GM21825 (cell line): ENCODE results near the gene TTC12.

Experiments used
- ATAC-seq: cut with Tn5 transposase; IDR thresholded peaks from one replicate; pipeline ENCODE4 v1.9.1; 2021; ENCODE audit warnings: mild to moderate bottlenecking, moderate library complexity; ENCODE audit not compliant: unreplicated experiment

Gene TTC12

DNA sequence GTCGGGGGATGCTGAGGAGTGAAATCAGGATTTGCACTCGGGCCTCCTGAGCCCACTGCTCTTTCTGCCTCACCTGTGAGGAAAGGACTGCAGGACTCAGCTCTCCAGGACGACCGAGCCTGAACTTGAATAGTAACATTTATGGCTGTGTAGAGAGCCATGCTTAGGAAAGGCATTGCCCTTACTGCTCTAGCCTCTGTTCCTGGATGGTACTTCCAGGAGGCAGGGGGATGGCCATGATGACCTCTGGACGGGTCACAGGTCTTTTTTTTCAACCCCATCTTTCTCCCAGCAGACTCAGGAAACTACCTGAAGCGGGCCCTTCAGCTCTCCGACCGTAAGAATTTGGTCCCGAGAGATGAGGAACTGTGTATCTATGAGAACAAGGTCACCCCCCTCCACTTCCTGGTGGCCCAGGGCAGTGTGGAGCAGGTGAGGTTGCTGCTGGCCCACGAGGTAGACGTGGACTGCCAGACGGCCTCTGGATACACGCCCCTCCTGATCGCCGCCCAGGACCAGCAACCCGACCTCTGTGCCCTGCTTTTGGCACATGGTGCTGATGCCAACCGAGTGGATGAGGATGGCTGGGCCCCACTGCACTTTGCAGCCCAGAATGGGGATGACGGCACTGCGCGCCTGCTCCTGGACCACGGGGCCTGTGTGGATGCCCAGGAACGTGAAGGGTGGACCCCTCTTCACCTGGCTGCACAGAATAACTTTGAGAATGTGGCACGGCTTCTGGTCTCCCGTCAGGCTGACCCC is 84.5 kb downstream of the TTC12 start:
- no peak for ATAC-seq

DNA sequence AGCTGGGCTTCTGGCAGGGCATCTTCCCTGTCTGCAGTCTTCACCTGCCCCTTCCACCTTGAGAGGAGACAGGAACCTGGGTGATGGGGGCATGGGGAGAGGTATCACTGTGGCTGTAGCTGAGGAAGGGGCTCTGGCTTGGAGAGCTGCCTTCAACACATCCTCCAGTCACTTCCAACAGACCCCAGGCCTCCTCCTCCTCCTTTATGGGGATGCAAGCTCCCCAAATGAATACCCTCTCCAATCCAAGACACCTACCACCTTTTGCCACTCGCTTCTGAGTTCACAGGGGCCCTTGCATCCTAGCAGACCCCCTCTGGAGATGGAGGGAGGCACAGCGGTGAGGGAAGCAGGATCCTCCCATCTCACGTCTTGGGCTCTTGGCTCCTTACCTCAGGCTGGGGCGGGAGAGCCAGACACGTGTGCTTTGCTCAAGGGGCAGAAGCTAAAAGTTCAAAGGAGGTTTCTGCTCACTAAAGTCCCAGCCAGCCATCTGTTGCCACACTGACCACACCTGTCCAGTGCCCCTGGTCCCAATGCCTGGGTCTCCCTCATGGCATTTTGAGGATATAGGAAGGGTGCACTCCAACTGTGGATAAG is 86.3 kb downstream of the TTC12 start:
- no peak for ATAC-seq

DNA sequence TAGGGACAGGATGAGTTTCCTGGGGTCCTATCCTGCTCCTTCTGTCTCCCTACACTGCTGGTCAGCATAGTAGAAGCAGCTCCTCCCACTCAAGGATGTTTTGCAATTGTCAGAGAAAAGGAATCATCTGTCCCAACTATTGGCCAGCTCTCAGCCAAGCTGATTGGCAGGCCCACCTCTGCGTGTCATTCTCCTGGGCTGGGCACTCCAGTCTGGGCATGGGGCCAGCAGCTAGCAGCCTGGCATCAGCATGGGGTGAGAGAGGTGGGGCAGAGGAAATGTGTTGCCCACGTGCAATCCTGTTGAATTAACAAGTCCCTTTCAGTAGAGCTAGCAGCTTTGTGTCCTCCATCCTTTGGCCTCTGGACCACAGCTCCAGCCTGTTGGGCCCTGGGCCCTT is 87.3 kb downstream of the TTC12 start:
- ATAC-seq, result no peak

DNA sequence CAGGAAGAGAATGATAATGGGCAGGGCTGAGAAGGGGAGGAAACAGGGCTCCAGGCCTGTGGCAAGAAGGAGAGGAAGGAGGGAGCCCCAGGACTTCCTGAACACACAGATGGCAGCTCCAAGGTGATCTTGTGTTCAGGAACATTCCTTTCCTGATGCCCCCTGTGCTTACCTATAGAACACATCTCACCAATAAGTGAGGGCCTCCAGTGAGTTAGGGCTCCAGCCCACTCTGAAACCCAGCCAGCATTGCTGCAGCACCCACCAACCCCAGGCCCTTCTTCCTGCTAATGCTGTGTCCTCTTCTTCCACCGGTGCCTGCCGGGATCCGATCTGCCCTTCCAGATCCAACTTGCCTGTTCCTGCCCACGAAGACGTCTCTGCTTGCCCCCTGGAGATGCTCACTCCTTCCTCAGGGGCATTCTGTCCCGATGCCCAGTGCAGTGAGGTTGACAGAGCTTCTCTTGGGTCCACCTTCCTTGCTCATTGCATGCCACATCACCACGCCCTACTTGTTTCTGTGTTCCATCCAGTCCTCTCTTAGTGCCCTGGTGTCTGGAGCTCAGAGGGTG is 90.6 kb downstream of the TTC12 start:
- no peak for ATAC-seq

DNA sequence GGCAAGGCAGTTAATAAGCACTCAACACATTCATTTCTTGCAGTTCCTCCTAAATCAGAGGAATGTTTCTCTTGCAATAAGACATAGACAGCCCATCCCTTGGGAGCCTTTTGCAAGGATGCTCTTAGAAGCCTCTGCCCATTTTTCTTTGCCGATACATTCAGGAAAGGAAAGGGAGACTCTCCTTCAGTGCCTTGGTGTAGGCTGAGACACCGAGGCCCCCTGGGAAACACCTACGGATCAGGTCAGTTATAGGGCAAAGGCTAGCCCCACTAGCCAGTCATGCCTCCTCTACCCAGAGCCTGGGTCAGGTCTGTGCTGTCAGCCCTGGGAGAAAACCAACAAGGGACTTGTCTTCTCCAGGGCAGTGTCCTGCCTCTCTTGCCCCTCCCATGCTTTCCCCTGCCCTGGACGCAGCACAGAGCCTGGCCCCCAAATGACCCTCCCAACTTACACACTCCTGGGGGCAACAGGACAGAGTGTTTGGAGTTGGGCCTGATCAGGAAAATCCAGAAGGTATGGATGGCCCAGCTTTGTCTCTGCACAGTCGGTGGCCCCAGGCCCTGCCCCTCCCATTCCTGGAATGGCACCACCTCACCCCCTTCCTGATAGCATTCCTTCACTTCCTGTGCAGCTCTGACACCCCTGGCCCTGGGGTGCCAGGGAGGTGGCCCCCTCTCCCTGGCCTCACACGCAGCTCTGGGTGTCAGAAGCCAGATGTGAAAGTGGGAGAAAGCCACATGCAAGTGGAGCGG is 91.5 kb downstream of the TTC12 start:
- no peak for ATAC-seq

DNA sequence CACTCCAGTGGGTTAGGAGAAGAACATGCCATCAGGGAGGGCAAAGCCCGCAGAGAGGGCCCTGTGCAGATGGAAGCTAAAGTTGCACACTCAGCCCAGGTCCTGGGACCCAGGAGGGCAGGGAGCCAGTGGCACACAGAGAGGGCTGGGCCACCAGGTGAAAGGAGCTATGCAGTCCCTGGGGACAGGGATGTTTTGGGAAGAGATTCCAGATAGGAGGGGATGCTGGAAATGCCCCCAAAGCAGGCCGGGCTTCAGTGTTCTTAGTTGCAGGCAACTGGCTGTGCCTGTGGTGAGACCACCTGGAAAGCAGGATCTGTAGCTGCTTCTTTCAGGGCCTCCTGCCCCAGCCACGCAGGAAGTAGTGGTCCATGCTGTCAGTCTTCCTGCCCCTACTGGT is 92.8 kb downstream of the TTC12 start:
- no peak for ATAC-seq

DNA sequence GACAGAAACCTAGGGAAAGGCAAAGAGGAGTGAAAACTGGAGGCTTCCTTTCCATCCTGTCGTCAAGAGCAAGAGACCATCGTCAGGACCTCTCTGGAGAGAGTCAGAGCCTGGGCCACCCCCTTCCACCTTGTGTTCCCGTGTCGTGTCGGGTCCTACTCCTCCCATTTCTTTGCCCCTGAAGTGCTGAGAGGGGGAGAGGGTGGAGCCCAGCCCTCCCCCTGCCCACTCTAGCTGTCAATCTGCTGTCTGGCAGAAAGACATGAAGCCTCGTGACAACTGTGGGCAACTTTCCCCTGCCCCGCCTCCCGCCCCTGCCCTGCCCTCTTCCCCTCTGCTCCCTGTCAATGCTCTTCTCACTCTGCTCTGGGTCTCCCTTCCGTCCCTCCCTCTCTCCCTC is 93.8 kb downstream of the TTC12 start:
- ATAC-seq, result no peak

DNA sequence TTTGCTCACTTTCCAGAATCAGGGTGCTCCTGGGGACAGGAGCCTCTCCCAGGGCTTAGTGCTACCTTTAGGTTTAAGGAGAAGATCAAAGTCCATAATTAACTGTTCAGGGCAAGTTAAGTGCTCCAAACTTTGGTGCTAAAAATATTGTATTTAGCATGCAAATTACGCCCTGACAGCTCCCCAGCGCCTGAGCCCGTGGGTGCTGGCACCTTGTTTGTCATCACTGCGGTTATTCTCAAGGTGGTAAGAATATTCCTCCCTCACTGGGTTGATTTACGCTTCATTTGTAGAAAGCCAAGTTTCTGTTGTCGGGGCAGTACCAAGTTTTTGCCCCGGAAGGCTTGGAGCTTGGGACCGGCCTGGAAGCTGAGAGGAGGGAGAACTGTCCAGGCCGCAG is 94.5 kb downstream of the TTC12 start:
- ATAC-seq, result no peak

DNA sequence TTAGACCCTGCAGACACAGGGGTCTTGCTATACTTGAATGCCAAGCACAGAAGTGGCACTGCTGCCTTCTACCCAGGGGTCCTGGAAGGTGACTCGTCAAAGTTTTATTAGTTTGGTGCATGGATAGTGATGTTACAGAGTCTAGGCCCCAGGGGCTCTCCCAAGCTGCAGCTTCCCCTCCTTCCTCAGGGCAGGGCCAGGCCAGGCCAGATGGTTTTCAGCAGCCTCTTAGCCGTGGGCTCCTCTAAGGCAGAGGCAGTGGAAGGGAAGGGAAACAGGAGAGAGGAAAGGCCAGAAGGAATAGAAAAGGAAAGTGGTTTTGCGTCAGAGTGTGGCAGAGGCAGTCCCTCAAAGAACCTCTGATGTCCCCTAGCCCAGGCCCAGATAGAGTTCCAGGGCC is 95.1 kb downstream of the TTC12 start:
- ATAC-seq, result no peak

DNA sequence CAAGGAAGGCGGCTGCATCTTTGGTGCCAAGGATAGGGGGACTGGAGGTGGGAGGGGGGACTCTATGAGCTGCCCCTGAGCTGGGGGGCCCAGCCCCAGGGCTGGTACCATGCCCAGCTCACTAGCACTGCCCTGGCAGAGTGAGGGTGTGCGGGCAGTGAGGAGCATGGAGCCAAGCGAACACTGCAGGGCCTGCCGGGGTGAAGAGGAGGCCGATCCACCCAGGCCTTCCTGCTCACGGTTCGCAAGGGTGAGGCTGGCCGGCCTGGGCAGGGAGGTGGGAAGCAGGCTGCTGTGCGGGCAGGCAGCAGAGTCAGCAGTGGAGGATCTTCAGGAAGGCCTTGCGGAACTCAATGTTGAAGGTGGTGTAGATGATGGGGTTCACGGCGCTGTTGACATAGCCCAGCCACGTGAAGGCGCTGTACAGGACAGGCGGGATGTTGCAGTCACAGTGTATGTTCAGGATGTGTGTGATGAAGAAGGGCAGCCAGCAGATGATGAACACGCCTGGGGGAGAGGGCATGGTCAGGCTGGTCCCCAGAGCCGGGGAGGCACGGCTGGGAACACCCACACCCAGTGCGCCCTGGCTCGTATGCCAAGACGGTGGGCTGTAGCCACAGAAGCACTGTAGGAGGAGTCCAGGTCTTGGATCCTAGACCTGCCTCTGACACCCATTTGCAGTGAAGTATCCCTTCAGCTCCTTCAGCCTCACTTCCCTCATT is 96.2 kb downstream of the TTC12 start:
- ATAC-seq, result no peak

DNA sequence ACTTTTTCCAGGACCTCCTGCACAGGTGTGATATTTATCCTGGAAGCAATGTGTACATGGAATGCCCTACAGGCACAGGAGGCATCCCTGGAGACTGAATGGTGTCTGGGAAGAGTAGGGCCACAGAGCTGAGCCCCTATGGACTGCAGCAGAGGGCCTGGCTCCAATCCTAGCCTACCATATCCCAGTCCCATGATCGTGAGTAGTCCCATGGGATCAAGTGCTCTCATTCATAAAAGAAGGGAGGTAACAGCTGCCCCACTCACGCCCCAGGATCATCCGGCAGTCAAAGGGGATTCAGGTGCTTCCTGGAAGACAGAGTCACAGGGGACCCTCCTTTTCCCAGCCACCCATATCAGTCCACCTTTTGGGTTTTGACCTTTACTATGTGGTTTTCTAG is 97.2 kb downstream of the TTC12 start:
- no peak for ATAC-seq

DNA sequence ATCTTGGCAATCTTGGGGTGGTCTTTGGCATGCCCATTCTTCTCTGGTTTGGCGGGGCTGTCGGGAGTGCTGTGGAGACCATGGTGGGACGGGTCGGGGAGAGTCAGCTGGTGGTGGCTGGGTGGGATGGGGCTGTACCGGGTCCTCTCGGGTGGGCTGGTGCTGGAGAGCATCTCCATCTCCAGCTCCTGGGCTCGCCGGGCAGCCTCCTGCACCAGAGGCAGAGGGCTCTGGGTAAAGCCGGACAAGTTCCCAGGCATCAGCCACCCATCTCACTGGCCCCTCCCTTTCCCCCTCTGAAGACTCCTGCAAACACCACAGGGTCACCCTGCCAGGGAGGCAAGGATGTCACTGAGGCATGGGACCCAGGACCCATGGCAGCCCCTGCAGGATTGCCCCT is 98.3 kb downstream of the TTC12 start:
- no peak for ATAC-seq

DNA sequence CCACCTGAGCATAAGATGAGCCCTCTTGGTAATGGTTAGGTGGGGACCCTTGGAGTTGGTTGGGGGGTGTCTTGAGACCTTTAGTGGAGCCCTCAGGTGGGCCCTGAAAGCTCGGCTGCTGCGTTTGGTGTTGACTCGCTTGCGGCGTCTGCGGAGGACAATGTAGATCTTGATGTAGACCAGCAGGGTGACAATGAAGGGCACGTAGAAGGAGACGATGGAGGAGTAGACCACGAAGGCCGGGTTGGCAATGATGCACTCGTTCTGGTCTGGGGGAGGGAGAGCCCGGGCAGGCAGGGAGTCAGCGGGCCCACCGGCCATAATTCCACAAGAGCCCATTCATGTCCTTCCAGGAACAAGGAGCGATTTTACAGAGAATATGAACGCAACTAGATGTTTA is 101.0 kb downstream of the TTC12 start:
- ATAC-seq, result no peak
